Effector memory CD8-positive, alpha-beta T cell (primary cell): ENCODE measurements around the gene SFXN4.
"Not testable (repeated sequence)": the region's sequence is repeated elsewhere in the genome, so short reads cannot be mapped to it uniquely, and the experiment has no call there.

Experiments used
- ATAC-seq: fragments of 150-1000 bp; cut with Tn5 transposase; replicated peaks from 2 replicates; pipeline ENCODE4 v1.10.0; 2021; ENCODE audit warnings: mild to moderate bottlenecking, moderate library complexity
- DNase-seq, 3 experiments: peaks; one replicate each; pipeline ENCODE4 v3.0.0; 2021
- H3K27ac Mint-ChIP-seq, 2 donors: one replicate each; pipeline ENCODE4 v1.8.0; 2022; ENCODE audit warnings: mild to moderate bottlenecking in 2 of 2, mixed read lengths in 2 of 2, moderate library complexity in 2 of 2
- H3K27me3 Mint-ChIP-seq, 2 donors: one replicate each; pipeline ENCODE4 v1.8.0; 2022; ENCODE audit warnings: mixed read lengths in 2 of 2
- H3K36me3 Mint-ChIP-seq: one replicate; pipeline ENCODE4 v1.8.0; 2022; ENCODE audit warnings: mild to moderate bottlenecking, moderate library complexity, mixed read lengths; ENCODE audit not compliant: insufficient read depth
- H3K4me1 Mint-ChIP-seq, 2 donors: one replicate each; pipeline ENCODE4 v1.8.0; 2022; ENCODE audit warnings: low read depth in 2 of 2, mixed read lengths in 2 of 2
- H3K4me3 Mint-ChIP-seq, 2 donors: one replicate each; pipeline ENCODE4 v1.8.0; 2022; ENCODE audit warnings: mild to moderate bottlenecking in 2 of 2, mixed read lengths in 2 of 2, moderate library complexity in 2 of 2
- H3K9me3 Mint-ChIP-seq, 2 donors: one replicate each; pipeline ENCODE4 v1.8.0; 2022; ENCODE audit warnings: mixed read lengths in 2 of 2

The SFXN4 gene

GRCh38 chr10:119104654-119105015 lies 60.9 kb downstream of the SFXN4 start:
- Mint-ChIP-seq H3K36me3 (peaks cover 36% of the 10 kb centered on the region), H3K4me3 (peak overlapping the region; percentile 79 to 84), H3K4me1 (peaks cover 10 to 19% of the 10 kb centered on the region in 2 donors), H3K9me3 (no peaks in the 10 kb centered on the region), H3K27me3 (no peaks in the 10 kb centered on the region), H3K27ac (no peak overlapping the region)
- DNase-seq (no peak), ATAC-seq (no peak)

DNA sequence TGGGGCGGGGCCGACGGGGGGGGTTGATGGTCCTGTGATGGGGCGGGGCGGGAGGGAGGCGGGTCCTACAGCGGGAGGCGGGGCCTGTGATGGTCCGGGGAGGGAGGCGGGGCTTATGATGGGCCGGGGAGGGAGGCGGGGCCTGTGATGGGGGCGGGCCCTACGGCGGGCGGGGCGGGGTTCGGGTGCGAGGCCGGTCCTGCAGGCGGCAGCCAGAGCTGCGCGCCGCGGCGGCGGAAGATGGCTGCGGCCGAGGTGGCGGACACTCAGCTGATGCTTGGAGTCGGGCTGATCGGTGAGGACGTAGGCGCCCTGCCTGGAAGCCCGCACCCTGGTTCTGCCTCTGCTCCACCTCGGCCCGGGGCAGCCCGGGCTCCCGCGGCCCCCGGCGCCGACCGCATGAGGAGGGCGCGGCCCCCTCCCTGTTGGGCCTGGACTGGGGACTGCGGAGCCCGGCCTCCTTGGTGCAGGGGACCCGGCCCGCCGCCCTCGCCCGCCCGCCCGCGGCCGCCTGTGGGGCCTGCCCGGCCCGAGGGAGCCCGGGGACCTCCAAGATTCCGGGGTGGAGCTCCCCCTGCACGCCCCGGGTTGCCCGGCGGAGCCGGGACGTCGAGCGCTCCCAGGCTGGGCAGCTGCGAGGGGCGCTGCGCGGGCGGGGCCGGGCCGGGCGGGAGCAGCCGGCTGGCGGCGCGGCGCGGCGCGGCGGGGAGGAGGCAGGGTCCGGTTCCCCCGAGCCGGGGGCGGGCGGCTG lies 61.4 kb downstream of the SFXN4 start, which contains the start of gene DENND10:
Gene DENND10 (plus strand): TSS at position 211 of the 751 bp plus-strand sequence. CDS start 30 bp downstream, at position 241.
- DNase-seq (peak; percentile 51 to 61 (median 58)), ATAC-seq (peak; percentile 80)
- no peaks in the 10 kb centered on the region for H3K9me3 Mint-ChIP-seq
- H3K27ac Mint-ChIP-seq, result peak within 1 kb of the TSS; percentile 87 to 92
- H3K4me1 Mint-ChIP-seq, result peaks cover 10 to 19% of the 10 kb centered on the region in 2 donors
- no peaks in the 10 kb centered on the region for H3K27me3 Mint-ChIP-seq
- H3K36me3 Mint-ChIP-seq, result peaks cover 31% of the 10 kb centered on the region
- peak within 1 kb of the TSS; percentile 84 to 90 for H3K4me3 Mint-ChIP-seq

DNA sequence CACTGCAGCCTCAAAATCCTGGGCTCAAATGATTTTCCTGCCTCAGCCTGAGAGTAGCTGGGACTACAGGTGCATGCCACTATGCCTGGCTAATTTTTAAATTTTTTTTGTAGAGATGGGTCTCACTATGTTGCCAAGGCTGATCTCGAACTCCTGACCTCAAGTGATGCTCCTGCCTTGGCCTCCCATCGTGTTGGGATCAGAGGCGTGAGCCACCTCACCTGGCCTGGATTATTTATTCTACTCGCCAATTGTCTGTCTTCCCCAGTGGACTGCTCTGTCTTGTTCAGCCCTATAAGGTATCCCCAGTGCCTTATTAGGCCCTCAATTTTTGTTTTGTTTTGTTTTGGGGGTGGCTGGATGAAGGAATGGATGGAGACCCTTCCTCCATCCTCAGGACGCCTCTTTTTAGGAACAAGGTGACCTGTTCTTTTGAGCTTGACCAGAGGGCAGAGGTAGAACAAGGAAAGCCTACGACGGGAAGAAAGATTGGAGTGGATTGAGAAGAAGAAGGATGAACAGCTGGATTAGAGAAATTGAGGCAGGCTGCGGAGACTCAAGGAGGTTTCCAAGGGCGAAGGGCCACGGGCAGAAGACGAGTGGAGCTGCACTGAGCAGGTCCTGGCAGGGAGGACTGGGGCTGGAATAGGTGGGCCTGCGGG lies 62.1 kb downstream of the SFXN4 start:
- Mint-ChIP-seq H3K36me3 (peaks cover 23% of the 10 kb centered on the region), H3K4me1 (peaks cover 10 to 19% of the 10 kb centered on the region in 2 donors), H3K9me3 (no peaks in the 10 kb centered on the region), H3K27ac (peak overlapping the region; percentile 87 to 92), H3K4me3 (peak overlapping the region; percentile 78 to 90), H3K27me3 (no peaks in the 10 kb centered on the region)
- ATAC-seq (peak; percentile 2), DNase-seq (no peak)

GRCh38 chr10:119101366-119102098 lies 64.0 kb downstream of the SFXN4 start:
- no peak for DNase-seq
- ATAC-seq, result no peak
- peaks cover 8% of the 10 kb centered on the region for H3K36me3 Mint-ChIP-seq
- H3K9me3 Mint-ChIP-seq, result no peaks in the 10 kb centered on the region
- H3K4me3 Mint-ChIP-seq, result no peak overlapping the region
- H3K27ac Mint-ChIP-seq, result peak overlapping the region in 1 of 2 donors; percentile 36
- no peaks in the 10 kb centered on the region for H3K27me3 Mint-ChIP-seq
- peaks cover 10 to 19% of the 10 kb centered on the region in 2 donors for H3K4me1 Mint-ChIP-seq

DNA sequence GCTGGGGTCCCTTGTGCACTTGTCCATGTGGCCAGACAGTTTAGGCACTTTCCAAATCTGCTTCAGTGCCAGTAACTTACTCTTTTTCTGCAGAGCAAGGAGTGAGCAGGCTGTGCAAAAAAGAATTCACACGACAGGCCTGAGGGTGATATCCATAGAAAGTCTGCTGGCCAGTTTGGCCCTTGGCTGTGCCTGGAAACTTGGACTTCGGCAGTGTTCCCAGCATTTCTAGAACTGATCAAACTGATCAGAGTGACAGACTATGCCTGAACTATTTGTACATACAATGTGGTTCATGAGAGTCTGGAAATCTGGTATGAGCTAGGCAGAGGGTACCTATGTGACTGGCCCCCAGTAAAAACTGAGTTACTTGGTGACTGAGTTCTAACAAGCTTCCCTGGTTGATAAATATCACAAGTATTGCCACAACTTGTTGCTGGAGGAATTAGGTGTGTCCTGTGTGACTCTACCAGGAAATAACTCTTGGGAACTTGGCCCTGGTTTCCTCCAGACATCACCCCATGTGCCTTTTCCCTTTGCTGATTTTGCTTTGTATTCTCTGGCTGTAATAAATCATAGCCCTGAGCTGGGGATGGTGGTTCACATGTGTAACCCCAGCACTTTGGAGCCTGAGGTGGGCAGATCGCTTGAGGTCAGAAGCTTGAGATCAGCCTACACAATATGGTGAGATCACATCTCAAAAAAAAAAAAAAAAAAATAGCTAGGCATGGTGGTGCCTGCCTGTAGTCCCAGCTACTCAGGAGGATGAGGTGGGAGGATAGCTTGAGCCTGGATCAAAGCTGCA lies 64.9 kb downstream of the SFXN4 start:
- H3K4me1 Mint-ChIP-seq, result peaks cover 17 to 27% of the 10 kb centered on the region in 2 donors
- peaks cover 7% of the 10 kb centered on the region for H3K36me3 Mint-ChIP-seq
- ATAC-seq (no peak), DNase-seq (no peak)
- H3K4me3 Mint-ChIP-seq, result no peak overlapping the region
- H3K27ac Mint-ChIP-seq, result peak overlapping the region; percentile 36 to 54
- H3K27me3 Mint-ChIP-seq, result no peaks in the 10 kb centered on the region
- no peaks in the 10 kb centered on the region for H3K9me3 Mint-ChIP-seq

DNA sequence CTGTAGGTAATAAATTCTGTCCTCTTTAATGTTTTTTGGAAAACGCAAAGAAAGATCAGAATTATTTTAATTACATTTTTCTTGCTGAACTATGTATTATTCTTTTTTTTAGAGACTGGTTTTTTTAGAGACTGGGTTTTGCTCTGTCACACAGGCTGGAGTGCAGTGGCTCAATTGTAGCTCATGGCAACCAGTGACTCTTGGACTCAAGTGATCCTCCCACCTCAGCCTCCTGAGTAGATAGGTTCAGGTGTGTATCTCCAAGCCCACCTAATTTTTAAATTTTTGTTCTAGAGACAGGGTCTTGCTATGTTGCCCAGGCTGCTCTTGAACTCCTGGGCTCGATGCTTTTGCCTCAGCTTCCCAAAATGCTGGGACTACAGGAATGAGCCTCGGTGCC lies 66.9 kb downstream of the SFXN4 start:
- Mint-ChIP-seq H3K36me3 (peaks cover 10% of the 10 kb centered on the region), H3K4me3 (no peak overlapping the region), H3K4me1 (peaks cover 13 to 24% of the 10 kb centered on the region in 2 donors), H3K9me3 (no peaks in the 10 kb centered on the region), H3K27me3 (no peaks in the 10 kb centered on the region), H3K27ac (no peak overlapping the region)
- ATAC-seq (no peak), DNase-seq (no peak)

DNA sequence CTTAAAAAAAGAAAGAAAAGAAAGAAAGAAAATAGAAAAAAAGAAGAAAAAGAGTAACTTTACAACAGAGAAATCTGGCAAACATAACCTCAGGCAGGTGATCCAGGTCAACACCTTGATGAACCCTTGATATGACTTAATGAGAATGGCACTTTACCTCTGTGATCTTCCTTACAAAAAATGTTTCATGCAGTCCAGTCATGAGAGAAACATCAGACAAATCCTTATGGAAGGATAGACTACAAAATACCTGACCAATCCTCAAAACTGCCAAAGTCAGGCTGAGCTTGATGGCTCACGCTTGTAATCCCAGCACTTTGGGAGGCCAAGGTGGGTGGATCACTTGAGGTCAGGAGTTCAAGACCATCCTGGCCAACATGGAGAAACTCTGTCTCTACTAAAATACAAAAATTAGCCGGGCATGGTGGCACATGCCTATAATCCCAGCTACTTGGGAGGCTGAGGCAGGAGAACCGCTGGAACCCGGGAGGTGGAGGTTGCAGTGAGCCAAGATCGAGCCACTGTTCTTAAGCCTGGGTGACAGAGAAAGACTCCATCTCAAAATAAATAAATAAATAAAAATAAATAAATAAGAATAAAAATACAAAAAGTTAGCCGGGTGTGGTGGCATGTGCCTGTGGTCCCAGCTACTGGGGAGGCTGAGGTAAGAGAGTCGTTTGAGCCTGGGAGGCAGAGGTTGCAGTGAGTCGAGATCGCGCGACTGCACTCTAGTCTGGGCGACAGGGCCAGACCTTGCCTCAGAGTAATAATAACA lies 68.7 kb downstream of the SFXN4 start:
- not testable (repeated sequence) for H3K36me3 Mint-ChIP-seq, ATAC-seq, H3K9me3 Mint-ChIP-seq, H3K27me3 Mint-ChIP-seq, H3K4me3 Mint-ChIP-seq, DNase-seq
- Mint-ChIP-seq H3K27ac (peak overlapping the region; percentile 18 to 88), H3K4me1 (peaks cover 18 to 33% of the 10 kb centered on the region in 2 donors)

DNA sequence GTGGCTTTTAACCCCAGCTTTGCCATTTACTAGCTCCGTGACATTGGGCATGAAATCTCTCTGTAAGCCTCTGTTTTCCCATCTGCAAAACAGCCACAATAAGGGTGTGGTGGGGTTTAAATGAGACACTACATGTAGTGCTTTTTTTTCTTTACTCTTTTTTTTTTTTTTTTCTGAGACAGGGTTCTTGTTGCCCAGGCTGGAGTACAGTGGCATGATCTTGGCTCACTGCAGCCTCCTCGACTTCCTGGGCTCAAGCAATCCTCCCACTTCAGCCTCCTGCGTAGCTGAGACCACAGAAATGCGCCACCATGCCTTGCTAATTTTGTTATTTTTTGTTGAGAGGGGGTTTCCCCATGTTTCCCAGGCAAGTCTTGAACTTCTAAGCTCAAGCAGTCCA lies 69.9 kb downstream of the SFXN4 start:
- Mint-ChIP-seq H3K4me1 (peaks cover 24 to 39% of the 10 kb centered on the region in 2 donors), H3K27ac (peak overlapping the region; percentile 68 to 88), H3K4me3 (peak overlapping the region in 1 of 2 donors; percentile 52), H3K9me3 (no peaks in the 10 kb centered on the region), H3K27me3 (no peaks in the 10 kb centered on the region), H3K36me3 (peaks cover 4% of the 10 kb centered on the region)
- ATAC-seq, result no peak
- no peak for DNase-seq

DNA sequence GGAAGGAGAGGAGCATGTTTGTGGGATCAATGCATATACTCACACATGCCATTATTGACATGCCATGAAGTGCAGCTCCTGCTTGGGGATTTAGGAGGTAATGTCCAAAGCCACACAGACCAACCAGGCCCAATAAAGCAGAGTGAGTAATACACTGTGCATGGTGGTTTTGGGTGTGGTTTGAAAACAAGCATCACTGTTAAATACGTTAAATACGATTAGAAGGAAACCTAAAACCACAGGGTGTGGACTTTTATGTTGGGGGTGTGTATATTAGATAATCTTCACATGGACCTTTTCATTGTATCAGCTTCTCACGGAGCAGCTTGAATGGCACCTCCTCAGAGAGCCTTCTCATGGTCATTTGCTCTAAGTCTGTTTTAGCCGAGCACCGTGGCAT lies 74.5 kb downstream of the SFXN4 start:
- Mint-ChIP-seq H3K4me1 (peaks cover 30 to 57% of the 10 kb centered on the region in 2 donors), H3K27ac (peak overlapping the region; percentile 93 to 98), H3K4me3 (peak overlapping the region; percentile 68 to 82), H3K9me3 (no peaks in the 10 kb centered on the region), H3K36me3 (peaks cover 4% of the 10 kb centered on the region), H3K27me3 (no peaks in the 10 kb centered on the region)
- ATAC-seq (peak; percentile 95), DNase-seq (peak; percentile 39 to 56 (median 48))
